Renal cortex interstitium (tissue), 11 donors: Measurements from ENCODE around the gene ACTR5. TPM values are rescaled to one million over a fixed set of nuclear protein-coding genes. Genes with fewer than 3 reads are reported as not detected.
"Not testable (repeated sequence)": the region's sequence is repeated elsewhere in the genome, so short reads cannot be mapped to it uniquely, and the experiment has no call there.

Experiments
- DNase-seq, 11 donors: peaks; one replicate each; pipeline ENCODE4 v3.0.0-alpha.2; 2013; ENCODE audit warnings: low read depth in 9 of 11, low spot score in 4 of 11; ENCODE audit errors: extremely low read depth in 1 of 11
- polyA plus RNA-seq, 3 donors: library from polyadenylated mRNA; unstranded; fragments of 120-200 nt; gene quantifications; one replicate each; pipeline ENCODE4 v1.2.1, GENCODE V29; 2013; ENCODE audit not compliant: insufficient read length in 3 of 3

Gene ACTR5
- polyA plus RNA-seq, 3 donors, result 9.1 to 10.2 (median 9.5) TPM

DNA sequence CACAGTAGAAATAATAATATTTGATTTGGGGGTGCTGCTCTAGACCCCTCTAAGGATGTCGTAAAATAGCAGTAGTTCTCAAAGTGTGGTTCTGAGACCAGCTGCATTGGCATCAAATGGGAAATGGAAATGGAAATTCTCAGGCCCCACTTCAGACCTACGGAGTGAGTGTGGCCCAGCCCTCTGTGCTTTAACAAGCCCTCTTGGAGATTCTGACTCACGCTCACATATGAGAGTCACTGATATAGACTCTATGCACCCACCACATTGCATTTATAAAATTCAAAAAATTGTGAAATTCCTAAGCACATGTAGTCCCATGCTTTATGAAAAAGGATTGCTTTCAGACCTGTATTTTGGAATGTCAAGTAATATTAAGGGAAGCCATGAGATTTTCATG is 43.0 kb downstream of the ACTR5 start:
- DNase-seq, result no peak

DNA sequence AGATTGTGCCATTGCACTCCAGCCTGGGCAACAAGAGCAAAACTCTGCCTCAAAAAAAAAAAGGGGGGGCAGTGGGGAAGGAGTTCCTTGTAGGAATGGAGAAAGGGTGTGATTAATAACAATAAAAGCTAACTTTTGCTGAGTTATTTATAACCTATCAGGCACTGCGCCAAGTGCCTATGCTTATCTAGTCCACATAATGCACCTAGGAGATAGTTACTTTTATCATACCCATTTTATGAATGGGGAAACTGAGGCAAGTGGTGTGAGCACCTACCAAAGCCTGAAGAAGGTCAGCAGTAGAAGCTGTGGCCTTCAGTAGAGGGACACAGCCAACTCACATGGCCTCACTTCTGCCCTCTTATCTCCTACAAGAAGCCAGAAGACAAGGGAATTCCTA is 43.7 kb downstream of the ACTR5 start:
- no peak for DNase-seq

DNA sequence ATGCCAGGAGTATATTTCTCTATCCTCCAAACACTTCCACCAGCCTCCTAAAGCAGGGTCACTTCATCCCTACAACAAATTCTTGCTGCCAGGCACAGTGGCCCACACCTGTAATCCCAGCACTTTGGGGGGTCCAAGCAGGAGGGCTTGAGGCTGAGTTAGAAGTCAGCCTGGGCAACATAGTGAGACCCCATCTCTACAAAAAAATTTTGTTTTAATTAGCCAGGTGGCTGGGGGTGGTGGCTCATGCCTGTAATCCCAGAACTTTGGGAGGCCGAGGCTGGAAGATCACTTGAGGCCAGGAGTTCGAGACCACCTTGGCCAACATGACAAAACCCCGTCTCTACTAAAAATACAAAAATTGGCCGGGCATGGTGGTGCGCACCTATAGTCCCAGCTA is 45.8 kb downstream of the ACTR5 start:
- not testable (repeated sequence) for DNase-seq

GRCh38 chr20:38798266-38798665 is 50.0 kb downstream of the ACTR5 start:
- DNase-seq, result no peak

DNA sequence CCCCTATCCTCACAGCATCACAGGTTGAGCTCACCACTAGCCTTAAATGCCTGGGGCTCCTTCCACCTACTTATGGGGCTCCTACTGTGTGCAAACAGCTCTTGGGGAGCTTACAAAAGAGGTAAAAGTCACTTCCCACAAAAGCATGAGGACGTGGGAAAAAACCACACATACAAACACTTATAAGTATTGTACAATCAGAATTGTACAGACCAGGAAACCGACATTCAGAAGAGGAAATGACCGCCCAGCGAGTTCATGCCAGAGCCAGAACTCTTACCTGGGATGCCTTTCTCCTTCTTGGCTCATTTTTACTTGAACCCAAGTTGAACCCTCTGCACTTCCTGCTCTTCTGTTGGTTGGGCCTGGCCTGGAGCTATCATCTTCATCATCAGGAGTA is 50.9 kb downstream of the ACTR5 start:
- DNase-seq, result no peak

GRCh38 chr20:38800882-38801281 is 52.6 kb downstream of the ACTR5 start:
- DNase-seq, result no peak

DNA sequence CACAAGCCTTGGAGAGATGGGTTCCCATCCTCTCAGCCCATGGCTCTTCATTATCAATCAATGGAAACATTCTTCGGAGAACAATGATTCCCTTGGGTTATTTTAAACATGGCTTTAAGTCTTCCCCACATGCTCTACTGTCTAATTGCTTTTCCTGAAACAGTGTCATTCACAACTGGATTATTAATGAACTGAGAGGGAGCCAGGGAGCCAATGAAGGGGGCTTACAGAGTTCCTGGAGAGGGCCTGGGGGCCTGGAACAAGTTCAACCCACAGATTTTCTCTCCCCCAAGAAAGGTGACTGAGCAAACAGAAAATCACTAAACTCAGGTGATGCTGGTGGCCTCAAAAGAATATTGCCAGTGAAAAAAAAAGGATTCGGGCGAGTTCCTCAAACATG is 56.0 kb downstream of the ACTR5 start:
- no peak for DNase-seq

DNA sequence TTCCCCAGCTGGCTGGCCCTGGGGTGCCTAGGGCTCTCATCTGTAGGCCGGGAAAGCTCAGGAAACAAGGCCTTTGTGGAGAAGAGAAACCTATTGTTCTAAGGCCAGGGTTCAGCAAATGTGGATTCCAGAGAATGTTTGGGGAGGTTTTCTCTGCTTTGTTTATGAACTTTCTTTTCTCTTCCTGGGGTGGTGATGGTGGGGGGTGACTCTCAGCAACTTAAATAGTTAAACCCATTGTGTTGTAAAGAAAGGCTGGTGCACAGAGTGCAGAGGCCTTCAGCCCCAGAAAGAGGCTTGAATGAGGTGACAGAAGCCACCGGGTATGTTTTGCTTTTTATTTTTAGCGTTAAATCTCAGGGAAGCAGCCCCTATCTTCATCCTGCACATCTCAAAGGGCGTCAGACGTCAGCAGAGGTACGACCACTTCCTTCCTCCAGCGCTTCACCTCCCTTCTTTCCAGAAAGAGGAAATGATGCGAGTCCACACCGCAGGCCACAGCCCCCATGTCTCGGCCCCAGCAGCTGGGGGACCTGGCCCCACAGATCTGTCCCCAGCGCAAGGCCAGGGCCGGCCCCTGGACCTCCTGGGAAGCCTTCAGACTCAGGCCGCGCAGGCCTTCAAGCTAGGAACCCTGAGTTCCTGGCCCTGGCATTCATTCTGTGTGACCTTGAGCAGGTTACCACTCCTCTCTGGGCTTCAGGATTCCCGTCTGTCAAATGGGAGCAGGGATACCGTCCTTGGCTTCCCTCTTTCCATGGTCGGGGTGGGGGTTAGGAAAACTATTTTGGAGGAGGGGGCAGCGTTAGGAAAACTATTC is 56.6 kb downstream of the ACTR5 start:
- DNase-seq, result no peak

DNA sequence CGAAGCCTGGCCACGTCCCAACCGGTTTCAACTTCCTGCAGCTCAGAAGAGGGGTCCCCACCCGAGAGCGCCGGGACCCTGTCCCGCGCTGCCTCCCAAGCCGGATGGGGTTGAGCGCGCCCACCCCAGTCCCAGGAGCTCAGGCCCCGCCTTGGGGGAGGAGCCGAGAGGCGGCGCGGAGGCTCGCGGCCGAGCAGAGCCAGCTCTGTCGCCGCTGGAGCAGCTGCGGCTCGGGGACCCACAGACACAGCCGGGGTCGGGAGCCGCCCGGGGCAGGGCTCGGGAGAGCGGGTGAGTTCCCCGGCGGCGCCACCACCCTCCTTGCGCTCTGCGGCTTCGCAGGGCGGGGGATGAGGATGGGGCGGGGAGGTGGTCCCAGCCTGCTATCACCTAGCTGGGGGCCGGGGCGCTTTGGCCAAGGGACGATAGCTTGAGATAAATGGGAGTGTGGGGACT is 57.3 kb downstream of the ACTR5 start, which contains the start of gene PPP1R16B:
Gene PPP1R16B, plus strand, starts transcription at position 196 of the 456 bp plus-strand sequence. CDS start 30,229 bp downstream, outside the sequence.
- DNase-seq, result peak in 4 of 11 donors; percentile 55 to 56 (median 55)

DNA sequence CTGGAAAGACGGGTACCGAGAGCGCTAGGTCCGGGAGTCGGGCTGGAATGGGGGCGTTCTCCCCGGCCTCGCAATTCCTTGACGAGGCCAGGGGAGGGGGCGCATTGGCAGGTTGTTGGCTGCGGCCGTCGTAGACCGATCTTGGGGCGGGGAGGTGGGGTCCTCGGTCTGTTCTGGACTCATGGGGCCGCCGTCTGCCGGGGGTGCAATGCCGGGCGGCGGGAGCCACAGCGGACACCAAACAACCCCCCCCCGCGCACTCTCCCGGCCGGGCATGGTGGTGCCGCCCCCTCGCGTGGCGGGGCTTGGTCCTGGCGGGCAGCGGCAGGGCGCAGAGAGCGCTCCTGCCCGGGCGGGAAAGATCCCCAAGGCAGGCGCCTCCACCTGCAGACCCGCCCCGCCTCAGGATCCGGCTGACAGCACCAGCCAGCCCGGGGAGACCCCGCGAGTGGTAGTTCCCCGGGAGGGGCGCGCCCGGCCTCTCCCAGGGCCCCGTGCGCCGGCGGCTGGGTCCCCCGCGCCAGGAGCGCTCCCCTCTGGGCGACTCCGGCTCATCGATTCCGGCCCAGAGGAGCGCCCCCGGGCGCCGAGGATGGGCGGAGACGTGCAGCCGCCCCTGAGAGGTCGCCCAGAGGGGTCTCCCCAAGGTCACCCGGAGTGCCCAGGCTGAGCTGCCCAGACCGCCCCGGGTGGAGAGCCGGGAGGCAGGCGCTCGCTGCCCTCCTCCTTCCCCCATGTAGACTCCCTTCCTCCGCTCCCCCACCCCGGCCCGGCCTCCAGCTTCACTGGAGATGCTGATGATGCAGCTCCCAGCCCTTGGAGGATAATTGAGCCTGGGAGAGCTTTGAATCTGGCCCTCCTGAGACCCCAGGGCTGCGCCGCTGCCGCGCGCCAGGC is 57.9 kb downstream of the ACTR5 start:
- no peak for DNase-seq

DNA sequence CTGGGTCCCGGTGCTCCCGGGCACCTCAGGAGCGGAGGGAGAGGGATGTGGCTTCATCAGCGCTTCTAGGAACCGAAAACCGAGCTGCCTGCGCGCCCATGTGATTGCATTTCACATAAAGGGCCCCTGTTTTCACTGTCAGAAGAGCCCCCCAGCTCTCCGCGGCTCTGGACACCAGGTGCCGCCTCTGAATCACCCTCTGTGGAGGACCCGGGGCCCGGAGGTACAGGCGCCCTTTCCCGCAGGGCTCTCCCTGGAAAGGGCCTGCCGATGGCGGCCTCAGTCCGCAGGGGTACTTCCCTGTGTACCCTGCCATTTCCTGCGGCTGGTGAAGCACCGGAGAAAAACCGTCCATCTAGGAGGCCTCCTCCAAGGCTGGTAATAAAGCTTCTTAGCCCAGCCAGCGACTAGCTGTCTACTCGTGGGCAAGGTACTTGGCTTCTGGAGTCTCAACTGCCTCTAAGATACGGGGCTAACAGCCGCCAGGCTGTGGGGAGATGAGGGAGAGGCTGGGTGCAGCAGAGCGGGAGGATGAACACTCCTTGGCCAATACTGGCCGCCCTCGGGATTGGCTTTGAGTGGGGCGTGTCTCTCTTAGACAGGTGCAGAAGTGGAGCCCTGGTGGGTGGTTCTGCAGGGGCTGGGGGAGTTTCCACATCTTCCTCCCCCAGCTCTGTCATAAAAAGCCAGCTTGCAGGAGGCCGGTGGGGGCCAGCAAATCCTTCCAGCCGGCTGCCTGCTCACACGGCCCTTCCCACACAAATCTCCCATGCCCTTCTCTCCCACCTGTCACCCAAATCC is 58.8 kb downstream of the ACTR5 start:
- no peak for DNase-seq

- DNase-seq, result no peak
Observed at GRCh38 chr20:38809942-38810341, 61.7 kb downstream of the ACTR5 start.

DNA sequence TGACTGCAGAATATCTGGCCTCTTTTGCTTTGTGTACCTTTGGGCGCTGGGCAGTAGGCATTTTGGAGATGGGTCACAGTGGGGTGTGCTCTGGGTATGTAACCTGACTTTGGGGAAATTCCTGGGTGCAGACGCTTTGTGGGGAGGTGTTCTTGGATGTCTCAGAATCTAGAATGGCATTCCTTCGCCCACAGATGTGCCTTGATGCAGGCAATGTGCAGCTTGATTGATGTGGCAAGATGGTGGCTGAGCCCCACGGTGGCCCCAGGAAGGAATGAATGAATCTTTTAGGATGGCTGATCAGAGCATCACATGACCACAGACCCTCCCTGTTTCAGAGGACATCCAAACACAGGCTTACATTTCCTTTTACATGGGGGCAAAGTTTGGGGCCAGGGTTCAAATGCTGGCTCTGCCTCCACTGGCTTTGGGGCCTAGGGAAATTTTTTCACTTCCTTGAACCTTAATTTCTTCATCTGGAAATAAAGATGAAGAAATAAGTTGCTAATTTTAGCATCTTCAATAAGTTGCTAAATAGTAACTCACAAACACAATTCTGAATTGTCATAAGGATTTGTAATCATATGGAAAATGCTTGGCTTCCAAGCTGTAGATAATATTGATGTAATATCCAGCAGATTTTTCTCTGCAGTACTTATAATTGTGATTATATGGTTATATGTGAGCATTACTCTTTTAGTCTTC is 62.8 kb downstream of the ACTR5 start:
- DNase-seq, result no peak

DNA sequence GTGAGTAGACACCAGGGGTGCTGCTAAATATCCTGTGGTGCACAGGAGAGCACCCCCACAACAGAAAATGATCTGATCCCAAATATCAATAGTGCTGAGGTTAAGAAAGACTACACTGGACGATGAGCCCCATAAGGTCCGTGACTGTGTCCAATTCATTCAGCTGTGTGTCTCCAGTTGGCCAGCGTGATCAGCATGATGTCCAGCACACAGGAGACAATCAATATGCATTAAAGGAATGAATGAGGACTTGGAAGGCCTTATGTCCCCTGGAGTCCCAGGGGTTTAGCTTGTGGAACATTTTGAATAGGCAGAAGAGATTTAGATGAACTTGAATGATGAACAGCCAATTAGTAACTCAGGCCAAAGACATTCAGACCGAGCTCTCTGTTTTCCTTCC is 63.5 kb downstream of the ACTR5 start:
- no peak for DNase-seq

- no peak for DNase-seq
Observed at GRCh38 chr20:38812182-38812581, 63.9 kb downstream of the ACTR5 start.

- DNase-seq, result no peak
Observed at GRCh38 chr20:38812709-38813573, 64.7 kb downstream of the ACTR5 start.

DNA sequence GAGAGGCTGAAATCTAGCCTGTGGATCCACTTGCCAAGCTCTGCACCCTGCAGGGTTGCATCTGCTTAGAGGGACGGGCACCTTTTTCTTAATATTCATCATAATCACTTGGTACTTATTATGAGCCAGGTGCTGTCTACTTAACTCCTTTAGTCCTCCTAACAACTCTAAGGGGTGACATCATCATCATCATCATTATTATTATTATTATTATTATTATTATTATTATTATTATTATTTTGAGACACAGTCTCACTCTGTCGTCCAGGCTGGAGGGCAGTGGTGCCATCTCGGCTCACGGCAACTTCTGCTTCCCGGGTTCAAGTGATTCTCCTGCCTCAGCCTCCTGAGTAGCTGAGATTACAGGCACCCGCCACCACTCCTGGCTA is 65.3 kb downstream of the ACTR5 start:
- not testable (repeated sequence) for DNase-seq

DNA sequence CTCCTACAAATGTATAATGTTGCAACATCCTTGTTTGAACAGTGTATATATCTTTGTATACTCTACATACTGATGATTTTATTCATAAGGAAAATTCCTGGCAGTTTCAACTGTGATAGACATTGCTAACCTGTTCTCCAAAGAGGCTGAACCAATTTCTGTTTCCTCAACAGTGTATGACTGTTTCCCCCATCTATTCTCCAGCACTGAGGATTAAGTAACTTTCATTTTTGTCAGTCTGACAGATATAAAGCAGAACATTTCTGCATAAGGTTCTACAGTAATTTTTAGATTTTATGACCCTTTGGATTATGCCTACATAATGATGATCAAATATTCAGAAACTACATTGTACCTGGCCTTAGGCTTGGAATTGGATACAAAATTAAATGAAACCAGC is 67.2 kb downstream of the ACTR5 start:
- DNase-seq, result no peak
